ENCODE data around the gene SLC6A9. TPM values are rescaled to one million over a fixed set of nuclear protein-coding genes. Genes with fewer than 3 reads are reported as not detected.

SLC6A9 gene
- total RNA-seq, 4 donors from 2014 or later = 0.16 to 0.63 (median 0.29) TPM; not detected in 1

GRCh38 chr1:43998000-43998378 lies 33.3 kb downstream of the SLC6A9 start:
- in situ Hi-C loops (cut with MboI; ENCODE audit: low sequenced_read_pairs in 4 of 4) = loop anchor here in 1 of 4 donors (10.0 kb wide), 1 partner anchor 47 kb away; no protein-coding TSS in a partner anchor
- intact Hi-C loops (cut with DNase I; ENCODE audit: low total_unique reads) = no loop called here
- no peaks in the 10 kb centered on the region for H3K36me3 ChIP-seq
- DNase-seq (no peak), ATAC-seq (no peak)
- TF ChIP-seq CTCF (IDR thresholded peaks at IDR 0.05 in 4 of 5, conservative IDR thresholded peaks at IDR 0.05 in 1 of 5) = no peak
- H3K9me3 ChIP-seq = no peaks in the 10 kb centered on the region
- H3K4me3 ChIP-seq = no peak overlapping the region
- H3K4me1 ChIP-seq = no peaks in the 10 kb centered on the region
- no peak overlapping the region for H3K27ac ChIP-seq
- no peaks in the 10 kb centered on the region for H3K27me3 ChIP-seq

GRCh38 chr1:43997295-43997999 lies 33.8 kb downstream of the SLC6A9 start:
- no peak overlapping the region for H3K4me3 ChIP-seq
- DNase-seq (no peak), ATAC-seq (no peak)
- intact Hi-C loops (cut with DNase I; ENCODE audit: low total_unique reads) = no loop called here
- H3K9me3 ChIP-seq = no peaks in the 10 kb centered on the region
- H3K36me3 ChIP-seq = no peaks in the 10 kb centered on the region
- H3K27ac ChIP-seq = no peak overlapping the region
- in situ Hi-C loops (cut with MboI; ENCODE audit: low sequenced_read_pairs in 4 of 4) = loop anchor here in 1 of 4 donors (10.0 kb wide), 1 partner anchor 47 kb away; no protein-coding TSS in a partner anchor
- H3K27me3 ChIP-seq = no peaks in the 10 kb centered on the region
- TF ChIP-seq POLR2A (IDR thresholded peaks at IDR 0.05) (no peak), CTCF (IDR thresholded peaks at IDR 0.05 in 4 of 5, conservative IDR thresholded peaks at IDR 0.05 in 1 of 5) (no peak)
- peaks cover 0 to under 1% of the 10 kb centered on the region in 2 donors for H3K4me1 ChIP-seq

GRCh38 chr1:43996733-43997115 lies 34.5 kb downstream of the SLC6A9 start:
- ATAC-seq = no peak
- H3K27ac ChIP-seq = no peak overlapping the region
- intact Hi-C loops (cut with DNase I; ENCODE audit: low total_unique reads) = no loop called here
- H3K27me3 ChIP-seq = no peaks in the 10 kb centered on the region
- no peaks in the 10 kb centered on the region for H3K36me3 ChIP-seq
- no peak for DNase-seq
- peaks cover 0 to 7% of the 10 kb centered on the region in 2 donors for H3K4me1 ChIP-seq
- H3K4me3 ChIP-seq = no peak overlapping the region
- in situ Hi-C loops (cut with MboI; ENCODE audit: low sequenced_read_pairs in 4 of 4) = loop anchor here in 1 of 4 donors (10.0 kb wide), 1 partner anchor 48 kb away; no protein-coding TSS in a partner anchor
- H3K9me3 ChIP-seq = no peaks in the 10 kb centered on the region
- TF ChIP-seq POLR2A (IDR thresholded peaks at IDR 0.05) (no peak), CTCF (IDR thresholded peaks at IDR 0.05 in 4 of 5, conservative IDR thresholded peaks at IDR 0.05 in 1 of 5) (no peak)

GRCh38 chr1:43995984-43996732 lies 35.1 kb downstream of the SLC6A9 start:
- ATAC-seq (no peak), DNase-seq (no peak)
- no peaks in the 10 kb centered on the region for H3K27me3 ChIP-seq
- no peak overlapping the region for H3K4me3 ChIP-seq
- no peaks in the 10 kb centered on the region for H3K9me3 ChIP-seq
- H3K4me1 ChIP-seq = peaks cover 0 to 8% of the 10 kb centered on the region in 2 donors
- TF ChIP-seq POLR2A (IDR thresholded peaks at IDR 0.05) (no peak), CTCF (IDR thresholded peaks at IDR 0.05 in 4 of 5, conservative IDR thresholded peaks at IDR 0.05 in 1 of 5) (no peak)
- no peak overlapping the region for H3K27ac ChIP-seq
- in situ Hi-C loops (cut with MboI; ENCODE audit: low sequenced_read_pairs in 4 of 4) (loop anchor here in 1 of 4 donors (10.0 kb wide), 1 partner anchor 49 kb away; no protein-coding TSS in a partner anchor), intact Hi-C loops (cut with DNase I; ENCODE audit: low total_unique reads) (no loop called here)
- no peaks in the 10 kb centered on the region for H3K36me3 ChIP-seq

Measured in gastrocnemius medialis (tissue), 4 donors.